Stimulated activated naive CD8-positive, alpha-beta T cell treated with anti-CD3 and anti-CD28 coated beads, Interleukin-15, Interleukin-2, amounts not matched to agents 100 ng/mL and 50 ng/mL, for 24 hours (primary cell): ENCODE results near the gene NCAM1.
"Not testable (repeated sequence)": the region's sequence is repeated elsewhere in the genome, so short reads cannot be mapped to it uniquely, and the experiment has no call there.

Experiments used
- H3K27ac Mint-ChIP-seq: one replicate; pipeline ENCODE4 v1.8.0; 2021; ENCODE audit warnings: mild to moderate bottlenecking, mixed read lengths
- H3K27me3 Mint-ChIP-seq: one replicate; pipeline ENCODE4 v1.8.0; 2021; ENCODE audit warnings: mixed read lengths
- H3K36me3 Mint-ChIP-seq: one replicate; pipeline ENCODE4 v1.8.0; 2021; ENCODE audit warnings: low read depth, mixed read lengths
- H3K4me1 Mint-ChIP-seq: one replicate; pipeline ENCODE4 v1.8.0; 2021; ENCODE audit warnings: low read depth, mixed read lengths
- H3K4me3 Mint-ChIP-seq: one replicate; pipeline ENCODE4 v1.8.0; 2021; ENCODE audit warnings: mild to moderate bottlenecking, mixed read lengths
- H3K9me3 Mint-ChIP-seq: one replicate; pipeline ENCODE4 v1.8.0; 2021; ENCODE audit warnings: mixed read lengths

Gene NCAM1

GRCh38 chr11:113023228-113023627 is 62.0 kb downstream of the NCAM1 start:
- Mint-ChIP-seq H3K4me1 (no peaks in the 10 kb centered on the region), H3K36me3 (no peaks in the 10 kb centered on the region), H3K27ac (no peak overlapping the region), H3K9me3 (no peaks in the 10 kb centered on the region), H3K4me3 (no peak overlapping the region), H3K27me3 (peaks cover 7% of the 10 kb centered on the region)

DNA sequence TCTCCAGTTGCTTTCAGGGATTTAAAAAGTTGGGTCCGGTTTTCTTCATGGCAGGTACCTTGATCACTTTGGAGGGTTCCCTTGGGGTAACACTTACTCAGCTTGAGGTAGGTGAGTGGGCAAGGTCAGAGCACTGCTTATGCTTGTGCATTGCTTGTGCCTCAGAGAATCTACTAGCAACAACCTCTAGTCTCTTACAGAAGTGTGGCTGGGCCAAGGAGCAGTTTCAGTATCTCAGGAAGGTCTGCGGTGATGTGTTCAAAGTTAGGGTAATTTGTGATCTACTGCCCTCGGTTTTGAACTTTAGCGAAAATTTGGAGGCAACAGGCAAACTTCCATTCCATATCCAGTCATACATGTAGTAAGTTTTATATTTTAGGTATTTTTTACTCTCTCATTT is 62.8 kb downstream of the NCAM1 start:
- H3K4me3 Mint-ChIP-seq, result no peak overlapping the region
- H3K27me3 Mint-ChIP-seq, result peaks cover 7% of the 10 kb centered on the region
- no peak overlapping the region for H3K27ac Mint-ChIP-seq
- no peaks in the 10 kb centered on the region for H3K4me1 Mint-ChIP-seq
- H3K9me3 Mint-ChIP-seq, result no peaks in the 10 kb centered on the region
- no peaks in the 10 kb centered on the region for H3K36me3 Mint-ChIP-seq

- Mint-ChIP-seq H3K4me1 (no peaks in the 10 kb centered on the region), H3K27ac (no peak overlapping the region), H3K27me3 (peaks cover 7% of the 10 kb centered on the region), H3K36me3 (no peaks in the 10 kb centered on the region), H3K9me3 (no peaks in the 10 kb centered on the region), H3K4me3 (no peak overlapping the region)
Measured at GRCh38 chr11:113026778-113027177, 65.6 kb downstream of the NCAM1 start.

DNA sequence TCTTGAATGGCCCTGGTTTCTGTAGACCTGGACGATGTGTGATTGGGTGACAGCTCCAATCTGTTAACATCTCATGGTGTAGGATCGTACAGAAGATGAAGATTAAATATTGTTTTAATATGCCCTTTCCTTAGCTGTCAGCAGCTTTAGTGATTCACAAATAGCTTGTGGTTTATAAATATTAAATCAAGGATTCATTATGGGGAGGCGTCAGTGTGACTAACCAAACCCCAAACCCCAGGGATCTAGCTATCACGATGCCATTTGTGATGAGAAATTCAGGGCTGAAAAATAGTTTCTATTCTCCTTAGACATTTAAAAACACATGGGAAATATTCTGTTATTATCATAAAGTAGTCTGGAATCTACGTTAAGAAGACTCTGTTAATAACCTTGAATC is 73.4 kb downstream of the NCAM1 start:
- no peak overlapping the region for H3K27ac Mint-ChIP-seq
- H3K36me3 Mint-ChIP-seq, result no peaks in the 10 kb centered on the region
- no peaks in the 10 kb centered on the region for H3K4me1 Mint-ChIP-seq
- H3K4me3 Mint-ChIP-seq, result no peak overlapping the region
- no peaks in the 10 kb centered on the region for H3K9me3 Mint-ChIP-seq
- H3K27me3 Mint-ChIP-seq, result no peaks in the 10 kb centered on the region

DNA sequence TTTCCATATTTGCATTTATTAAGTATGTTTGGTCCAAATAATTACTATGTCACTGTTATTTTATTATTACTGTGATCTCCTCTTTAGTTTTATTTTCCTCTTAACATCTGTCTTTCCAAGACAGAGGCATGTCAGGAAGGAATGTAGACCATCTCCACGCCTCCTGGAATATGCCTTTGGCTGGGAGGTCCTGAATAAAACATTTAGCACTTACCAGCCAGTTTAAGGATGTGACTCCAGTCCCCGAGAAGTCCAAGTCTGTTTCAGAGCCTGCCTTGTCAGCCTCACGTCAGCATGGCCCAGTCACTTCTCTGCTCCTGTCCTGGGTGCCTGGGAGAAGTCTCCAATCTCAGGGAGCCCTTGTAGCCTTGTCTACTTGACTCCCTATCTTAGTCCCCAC is 74.5 kb downstream of the NCAM1 start:
- no peaks in the 10 kb centered on the region for H3K36me3 Mint-ChIP-seq
- no peaks in the 10 kb centered on the region for H3K4me1 Mint-ChIP-seq
- H3K27me3 Mint-ChIP-seq, result no peaks in the 10 kb centered on the region
- no peak overlapping the region for H3K4me3 Mint-ChIP-seq
- H3K9me3 Mint-ChIP-seq, result no peaks in the 10 kb centered on the region
- no peak overlapping the region for H3K27ac Mint-ChIP-seq

DNA sequence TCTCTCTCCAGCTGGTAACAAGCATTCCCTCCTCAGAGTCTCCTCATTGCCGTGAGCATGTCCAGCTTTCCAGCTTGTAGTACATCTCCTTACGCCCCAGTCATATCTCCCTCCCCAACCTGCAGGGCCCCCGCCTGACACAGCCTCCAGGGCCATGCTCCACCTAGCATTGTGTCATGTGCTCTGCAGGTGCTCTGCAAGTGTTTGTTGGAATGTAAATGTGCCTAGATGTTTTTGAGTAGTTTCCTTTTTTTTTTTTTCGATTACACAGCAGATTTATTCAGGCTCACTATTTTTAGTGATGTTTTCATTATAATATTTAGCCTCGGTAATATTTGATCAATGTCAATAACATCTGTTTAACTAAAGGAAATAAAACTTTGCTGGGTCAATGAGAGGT is 82.5 kb downstream of the NCAM1 start:
- Mint-ChIP-seq H3K27me3 (peaks cover 6% of the 10 kb centered on the region), H3K36me3 (no peaks in the 10 kb centered on the region), H3K9me3 (no peaks in the 10 kb centered on the region), H3K4me3 (no peak overlapping the region), H3K4me1 (no peaks in the 10 kb centered on the region), H3K27ac (no peak overlapping the region)

DNA sequence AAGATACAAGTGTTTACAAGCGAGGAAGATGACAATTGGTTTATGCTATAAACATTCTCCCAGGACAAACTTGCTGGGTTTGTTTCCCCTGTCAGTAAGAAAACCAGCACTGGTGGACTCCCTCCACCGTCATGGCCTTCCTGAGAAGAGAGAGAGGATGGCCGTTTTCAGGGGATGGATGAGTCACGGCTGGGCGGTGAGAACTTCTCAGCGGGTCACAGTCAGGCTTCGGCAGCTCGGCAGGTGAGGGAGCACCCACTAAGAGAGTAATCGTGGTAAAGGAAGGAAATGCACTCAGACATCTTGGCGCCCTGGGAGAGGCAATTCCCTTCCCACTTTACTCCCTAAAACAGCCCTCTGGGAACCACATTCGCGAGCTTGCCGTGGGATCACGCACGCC is 83.9 kb downstream of the NCAM1 start:
- Mint-ChIP-seq H3K4me3 (no peak overlapping the region), H3K27ac (no peak overlapping the region), H3K36me3 (no peaks in the 10 kb centered on the region), H3K27me3 (peaks cover 6% of the 10 kb centered on the region), H3K9me3 (no peaks in the 10 kb centered on the region), H3K4me1 (no peaks in the 10 kb centered on the region)

- Mint-ChIP-seq H3K9me3 (no peaks in the 10 kb centered on the region), H3K27me3 (peaks cover 6% of the 10 kb centered on the region), H3K36me3 (no peaks in the 10 kb centered on the region), H3K4me3 (no peak overlapping the region), H3K27ac (no peak overlapping the region), H3K4me1 (no peaks in the 10 kb centered on the region)
Measured at GRCh38 chr11:113046866-113047265, 85.6 kb downstream of the NCAM1 start.

GRCh38 chr11:113048820-113049768 is 87.9 kb downstream of the NCAM1 start:
- Mint-ChIP-seq H3K36me3 (no peaks in the 10 kb centered on the region), H3K27ac (no peak overlapping the region), H3K4me3 (no peak overlapping the region), H3K9me3 (no peaks in the 10 kb centered on the region), H3K27me3 (no peaks in the 10 kb centered on the region), H3K4me1 (no peaks in the 10 kb centered on the region)

DNA sequence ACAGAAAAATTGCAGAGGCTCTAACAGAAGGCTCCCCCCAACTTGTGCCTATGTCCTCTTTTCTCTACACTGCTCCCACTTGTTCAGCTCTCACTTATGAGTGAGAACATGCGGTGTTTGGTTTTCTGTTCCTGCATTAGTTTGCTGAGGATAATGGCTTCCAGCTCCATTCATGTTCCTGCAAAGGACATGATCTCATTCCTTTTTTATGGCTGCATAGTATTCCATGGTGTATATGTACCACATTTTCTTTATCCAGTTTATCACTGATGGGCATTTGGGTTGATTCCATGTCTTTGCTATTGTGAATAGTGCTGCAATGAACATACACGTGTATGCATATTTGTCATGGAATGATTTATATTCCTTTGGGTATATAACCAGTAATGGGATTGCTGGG is 91.8 kb downstream of the NCAM1 start:
- H3K27ac Mint-ChIP-seq, H3K36me3 Mint-ChIP-seq, H3K4me1 Mint-ChIP-seq, H3K4me3 Mint-ChIP-seq, H3K9me3 Mint-ChIP-seq, H3K27me3 Mint-ChIP-seq: not testable (repeated sequence)

GRCh38 chr11:113057038-113057437 is 95.8 kb downstream of the NCAM1 start:
- no peak overlapping the region for H3K4me3 Mint-ChIP-seq
- H3K36me3 Mint-ChIP-seq, result no peaks in the 10 kb centered on the region
- H3K27ac Mint-ChIP-seq, result no peak overlapping the region
- no peaks in the 10 kb centered on the region for H3K4me1 Mint-ChIP-seq
- no peaks in the 10 kb centered on the region for H3K9me3 Mint-ChIP-seq
- H3K27me3 Mint-ChIP-seq, result no peaks in the 10 kb centered on the region

DNA sequence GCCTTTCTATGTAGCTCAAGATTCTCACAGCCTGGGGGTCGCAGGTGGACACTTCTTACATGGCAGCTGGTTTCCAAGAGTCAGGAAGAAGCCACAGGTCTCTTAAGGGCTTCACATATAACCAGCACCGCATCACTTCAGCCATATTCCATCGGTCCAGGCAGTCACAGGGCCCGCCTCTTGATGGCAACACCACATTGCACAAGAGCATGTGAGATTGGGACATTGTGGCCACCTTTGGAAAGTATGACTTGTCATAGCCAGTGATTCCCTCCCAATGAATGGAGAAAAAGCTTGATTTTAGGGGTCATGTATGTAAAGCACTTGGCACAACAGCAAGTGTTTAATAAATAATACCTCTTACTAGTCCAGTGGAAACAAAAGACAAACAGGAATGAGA is 98.3 kb downstream of the NCAM1 start:
- Mint-ChIP-seq H3K36me3 (no peaks in the 10 kb centered on the region), H3K27ac (no peak overlapping the region), H3K27me3 (peaks cover 4% of the 10 kb centered on the region), H3K4me3 (no peak overlapping the region), H3K9me3 (no peaks in the 10 kb centered on the region), H3K4me1 (no peaks in the 10 kb centered on the region)

DNA sequence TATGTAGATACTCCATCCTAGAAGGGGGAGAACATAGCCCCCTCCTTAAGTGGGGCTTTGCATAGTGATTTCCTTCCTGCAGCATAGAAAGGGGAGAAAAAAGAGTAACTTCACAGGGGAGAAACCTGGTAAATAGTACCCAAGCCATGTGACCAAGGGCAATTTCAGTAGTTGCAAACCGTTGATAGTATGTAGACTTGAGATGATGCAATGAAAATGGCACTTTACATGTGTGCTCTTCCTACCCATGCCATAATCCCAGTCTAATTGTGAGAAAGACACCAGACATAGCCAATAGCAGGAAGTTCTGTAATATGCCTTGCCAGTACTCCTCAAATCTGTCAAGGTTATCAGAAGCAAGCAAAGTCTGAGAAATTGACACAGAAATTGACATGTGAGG is 104.1 kb downstream of the NCAM1 start:
- Mint-ChIP-seq H3K27me3 (peaks cover 4% of the 10 kb centered on the region), H3K4me1 (no peaks in the 10 kb centered on the region), H3K4me3 (no peak overlapping the region), H3K9me3 (no peaks in the 10 kb centered on the region), H3K27ac (no peak overlapping the region), H3K36me3 (no peaks in the 10 kb centered on the region)

GRCh38 chr11:113072237-113072858 is 111.1 kb downstream of the NCAM1 start:
- Mint-ChIP-seq H3K27me3 (no peaks in the 10 kb centered on the region), H3K36me3 (no peaks in the 10 kb centered on the region), H3K4me1 (no peaks in the 10 kb centered on the region), H3K9me3 (no peaks in the 10 kb centered on the region), H3K27ac (no peak overlapping the region), H3K4me3 (no peak overlapping the region)

DNA sequence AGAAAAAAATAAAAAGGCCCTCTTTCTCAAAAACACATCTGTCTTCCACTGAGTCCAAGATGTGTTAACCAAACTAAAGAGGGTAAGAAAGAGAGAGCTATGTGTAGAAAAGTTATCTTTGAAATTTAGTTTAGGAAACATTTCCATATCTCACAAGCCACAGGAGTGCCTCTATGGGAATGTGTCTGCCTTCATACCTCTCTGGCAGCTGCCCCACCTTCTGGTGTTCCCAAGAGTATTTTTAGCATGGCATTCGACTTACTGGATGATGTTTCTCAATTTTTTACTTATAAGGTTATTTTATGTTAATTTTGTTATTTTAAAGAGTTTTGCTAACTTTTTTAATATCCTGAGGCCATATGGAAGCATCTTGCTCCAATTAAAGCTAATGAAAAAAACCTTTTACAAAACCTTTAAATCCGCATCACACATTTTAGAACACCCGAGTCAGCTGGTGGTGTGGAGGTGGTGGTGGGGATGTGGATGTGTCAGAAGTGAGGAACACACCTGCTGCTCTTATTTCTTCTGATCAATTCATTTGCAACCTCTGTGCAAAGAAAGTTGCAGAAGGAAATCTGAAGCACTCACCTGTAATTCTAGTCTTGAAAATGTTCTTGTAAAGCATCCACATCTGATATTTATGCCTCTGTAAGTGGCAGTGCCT is 112.2 kb downstream of the NCAM1 start:
- no peak overlapping the region for H3K27ac Mint-ChIP-seq
- no peaks in the 10 kb centered on the region for H3K4me1 Mint-ChIP-seq
- H3K27me3 Mint-ChIP-seq, result no peaks in the 10 kb centered on the region
- no peaks in the 10 kb centered on the region for H3K36me3 Mint-ChIP-seq
- H3K9me3 Mint-ChIP-seq, result no peaks in the 10 kb centered on the region
- no peak overlapping the region for H3K4me3 Mint-ChIP-seq
